Mucosa of descending colon (tissue), 3 donors: Measurements from ENCODE around the gene EVX1. TPM values are rescaled to one million over a fixed set of nuclear protein-coding genes. Genes with fewer than 3 reads are reported as not detected.

ENCODE experiments used
- ATAC-seq: fragments of 200-7000 bp; cut with Tn5 transposase; one replicate; pipeline ENCODE4 v1.9.1; 2020; ENCODE audit warnings: mild to moderate bottlenecking, moderate library complexity
- DNase-seq, 3 donors: peaks; one replicate each; pipeline ENCODE4 v3.0.0-alpha.2; 2020
- H3K36me3 ChIP-seq: fragments of 200-600 bp; one replicate; pipeline ENCODE4 v1.8.0; 2021; ENCODE audit warnings: low read depth, mild to moderate bottlenecking
- H3K4me1 ChIP-seq: fragments of 200-600 bp; one replicate; pipeline ENCODE4 v1.8.0; 2021; ENCODE audit warnings: low read depth, mild to moderate bottlenecking
- H3K4me3 ChIP-seq: fragments of 200-600 bp; one replicate; pipeline ENCODE4 v1.8.0; 2021; ENCODE audit warnings: mild to moderate bottlenecking
- H3K9me3 ChIP-seq: fragments of 200-600 bp; one replicate; pipeline ENCODE4 v1.8.0; 2021; ENCODE audit warnings: mild to moderate bottlenecking
- CTCF ChIP-seq: fragments of 200-600 bp; IDR thresholded peaks from one replicate; pipeline ENCODE4 v1.8.0; 2022; ENCODE audit warnings: antibody characterized with exemption, mild to moderate bottlenecking
- intact Hi-C, 2 donors: fragments of 100-400 bp; cut with DNase I in 1 of 2; cut with micrococcal nuclease in 1 of 2; formaldehyde crosslinking; loops; one replicate each; pipeline versions ENCODE4 v1.11.0 to v1.11.1; 2022; cut with DNase I, micrococcal nuclease
- total RNA-seq, 3 donors: library from RNA; stranded (reverse); fragmentation: NEBNext Ultra II Directional in 2 of 3; extraction: Animal tissue kit (Norgen Biotek cat#: 25700) in 2 of 3; gene quantifications; one replicate each; pipeline versions ENCODE4 v1.2.1 to v1.2.4, GENCODE V29; 2021 to 2023
- donor health status: DM: no; HTN: no; CAD: no; lungs with moderate emphysema.
- donor health status: DM: no; HTN: no; CAD: no.
- donor health status: DM: no; HTN: yes; CAD: no.

Gene EVX1
- total RNA-seq, 3 donors from 2014 or later, result 0.43 to 2.7 TPM; not detected in 1

- intact Hi-C loops, result no loop called here
- Histone ChIP-seq H3K36me3 (no peaks in the 10 kb centered on the region), H3K4me1 (peaks cover 8% of the 10 kb centered on the region), H3K4me3 (no peak overlapping the region), H3K9me3 (no peaks in the 10 kb centered on the region)
- no peak for TF ChIP-seq CTCF
- DNase-seq (no peak), ATAC-seq (no peak)
Measured at GRCh38 chr7:27254625-27255024, 12.0 kb downstream of the EVX1 start.

GRCh38 chr7:27260211-27260610 is 17.6 kb downstream of the EVX1 start:
- intact Hi-C loops, result no loop called here
- no peak overlapping the region for H3K4me3 ChIP-seq
- H3K36me3 ChIP-seq, result no peaks in the 10 kb centered on the region
- ATAC-seq, result no peak
- no peaks in the 10 kb centered on the region for H3K9me3 ChIP-seq
- no peak for DNase-seq
- H3K4me1 ChIP-seq, result no peaks in the 10 kb centered on the region
- no peak for TF ChIP-seq CTCF

DNA sequence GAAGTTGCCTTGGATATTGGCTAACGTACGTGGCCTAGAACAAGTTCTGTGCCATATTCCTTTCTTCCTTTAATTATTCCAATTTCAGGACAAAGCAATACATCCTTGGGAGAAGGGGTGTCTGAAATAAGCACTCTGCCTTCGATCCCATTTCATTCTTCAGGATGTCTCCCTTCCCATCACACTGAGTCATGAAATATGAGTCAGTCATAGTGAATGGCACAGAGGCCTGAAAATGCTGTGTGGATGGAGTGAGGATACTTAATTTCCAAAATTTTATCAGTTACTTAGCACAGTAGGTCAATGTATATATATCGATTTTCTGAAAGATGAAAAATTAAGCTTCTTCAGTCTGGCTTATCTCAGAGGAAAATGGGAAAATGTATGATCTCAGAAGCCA is 19.5 kb downstream of the EVX1 start:
- intact Hi-C loops, result no loop called here
- no peaks in the 10 kb centered on the region for H3K4me1 ChIP-seq
- H3K36me3 ChIP-seq, result no peaks in the 10 kb centered on the region
- DNase-seq (no peak), ATAC-seq (no peak)
- H3K9me3 ChIP-seq, result no peaks in the 10 kb centered on the region
- TF ChIP-seq CTCF, result no peak
- H3K4me3 ChIP-seq, result no peak overlapping the region

- DNase-seq (no peak), ATAC-seq (no peak)
- intact Hi-C loops, result no loop called here
- Histone ChIP-seq H3K4me3 (no peak overlapping the region), H3K36me3 (no peaks in the 10 kb centered on the region), H3K9me3 (no peaks in the 10 kb centered on the region), H3K4me1 (no peaks in the 10 kb centered on the region)
- no peak for TF ChIP-seq CTCF
Measured at GRCh38 chr7:27263781-27264180, 21.2 kb downstream of the EVX1 start.

GRCh38 chr7:27269455-27269854 is 26.9 kb downstream of the EVX1 start:
- ATAC-seq, result no peak
- H3K4me3 ChIP-seq, result no peak overlapping the region
- intact Hi-C loops, result no loop called here
- no peak for DNase-seq
- no peaks in the 10 kb centered on the region for H3K36me3 ChIP-seq
- H3K4me1 ChIP-seq, result no peaks in the 10 kb centered on the region
- H3K9me3 ChIP-seq, result peaks cover 7% of the 10 kb centered on the region
- TF ChIP-seq CTCF, result no peak

GRCh38 chr7:27271384-27271783 is 28.8 kb downstream of the EVX1 start:
- intact Hi-C loops, result no loop called here
- H3K4me3 ChIP-seq, result no peak overlapping the region
- ATAC-seq, result no peak

More at GRCh38 chr7:27271384-27271783, 28.8 kb downstream of the EVX1 start:
- Histone ChIP-seq H3K4me1 (no peaks in the 10 kb centered on the region), H3K9me3 (peaks cover 7% of the 10 kb centered on the region), H3K36me3 (no peaks in the 10 kb centered on the region)
- TF ChIP-seq CTCF, result no peak
- DNase-seq, result no peak
